Adipose tissue (tissue), 3 donors: ENCODE measurements around the gene MAGI2. TPM values are rescaled to one million over a fixed set of nuclear protein-coding genes. Genes with fewer than 3 reads are reported as not detected.
"Not testable (repeated sequence)": the region's sequence is repeated elsewhere in the genome, so short reads cannot be mapped to it uniquely, and the experiment has no call there.

Experiments
- H3K27ac ChIP-seq: one replicate; pipeline ENCODE4 v1.5.1; 2013; ENCODE audit warnings: low read depth, low read length
- WGBS, 3 donors: extraction: QIAGEN DNeasy Blood & Tissue Kit; methylation state at CpG; one replicate each; pipeline ENCODE4 v1.1.7; 2013; 5-methylcytosine and 5-hydroxymethylcytosine counted together
- polyA plus RNA-seq, 3 donors: library from polyadenylated mRNA; stranded (reverse); fragments of 200-250 nt; gene quantifications; one replicate each; pipeline ENCODE4 v1.2.3, GENCODE V29; 2013
- donor health status: healthy with polysubstance abuse.
- donor health status: Bipolar disorder and iron deficiency.
- donor health status: healthy.

Gene MAGI2
- polyA plus RNA-seq, 3 donors: 0.81 to 3.2 (median 2.2) TPM

DNA sequence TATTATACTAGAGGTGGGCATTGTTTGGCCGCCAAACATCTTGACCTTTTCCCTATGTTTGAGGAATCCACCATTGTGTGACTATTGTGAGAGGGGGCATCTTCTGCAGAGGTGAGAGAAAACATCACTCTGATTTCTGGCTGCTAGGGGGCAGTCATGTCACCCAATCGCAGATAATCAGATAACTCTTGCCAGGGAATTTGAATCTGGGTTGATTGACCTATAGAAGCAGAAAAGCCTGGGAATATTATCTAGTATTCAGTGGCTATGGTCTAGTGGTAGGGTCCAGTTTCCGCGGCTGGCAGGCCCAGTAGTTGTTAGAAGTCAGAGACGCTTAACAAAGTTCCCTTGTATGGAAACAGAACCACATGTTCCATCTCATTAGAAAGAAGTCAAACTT is 846.4 kb downstream of the MAGI2 start:
- no peak overlapping the region for H3K27ac ChIP-seq
- WGBS, 3 donors: 74 to 79% (median 77%) methylated on average over 5 of the region's 5 CpGs

DNA sequence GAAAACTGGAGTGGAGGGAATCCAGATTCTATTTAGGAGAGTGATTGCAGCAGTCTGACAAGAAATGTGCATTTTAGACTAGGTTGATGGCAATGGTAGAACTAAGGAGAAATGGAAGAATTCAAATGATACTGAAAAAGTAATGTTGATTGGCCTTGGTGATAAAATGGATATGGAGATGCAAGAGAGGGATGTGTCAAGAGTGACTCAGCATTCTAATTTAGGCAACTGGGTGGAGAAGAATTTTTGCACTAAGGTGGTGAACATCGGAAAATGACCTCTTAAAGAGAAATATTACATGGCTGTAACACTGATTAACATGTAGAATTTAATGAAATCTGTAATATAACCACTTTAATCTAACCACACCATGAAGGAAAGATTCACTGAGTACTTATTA is 848.3 kb downstream of the MAGI2 start:
- no peak overlapping the region for H3K27ac ChIP-seq
- WGBS, 3 donors: 76 to 84% (median 83%) methylated on average over 1 of the region's 1 CpG

DNA sequence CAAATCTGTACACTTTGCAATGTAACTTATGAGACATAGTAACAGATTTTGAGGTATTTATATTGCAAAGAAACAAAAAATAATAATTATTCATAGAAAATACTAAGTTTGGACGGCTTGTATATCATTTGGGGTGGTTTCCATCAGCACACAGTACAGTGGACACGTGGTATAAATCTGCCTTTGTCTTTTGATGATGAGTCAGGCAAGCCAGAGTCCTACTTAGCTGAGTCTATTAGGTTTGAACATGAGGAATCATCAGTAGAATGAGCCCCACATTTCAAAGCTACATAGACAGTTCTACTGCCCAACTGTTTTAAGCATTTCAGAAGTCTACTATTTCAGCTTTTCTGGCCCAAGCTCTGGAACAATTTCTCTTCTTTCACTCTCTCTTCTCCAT is 851.7 kb downstream of the MAGI2 start:
- 70 to 75% (median 74%) methylated on average over 2 of the region's 2 CpGs for WGBS, 3 donors
- H3K27ac ChIP-seq: no peak overlapping the region

DNA sequence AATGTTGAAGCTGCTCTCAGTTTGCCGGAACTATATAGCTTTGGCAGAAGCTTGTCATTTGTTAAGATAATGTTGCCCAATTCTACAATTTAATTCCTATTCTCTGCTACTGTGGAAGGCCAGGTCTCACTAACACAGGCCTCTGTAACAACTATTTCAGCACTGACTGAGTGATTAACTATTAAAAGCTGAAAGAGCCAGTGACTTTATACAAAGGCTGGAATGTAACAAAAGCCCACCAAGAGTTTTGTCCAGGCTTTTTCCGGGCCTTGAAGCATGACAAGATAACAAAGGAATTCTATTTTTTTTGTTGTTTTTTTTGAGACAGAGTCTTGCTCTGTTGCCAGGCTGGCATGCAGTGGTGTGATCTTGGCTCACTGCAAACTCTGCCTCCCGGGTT is 859.3 kb downstream of the MAGI2 start:
- H3K27ac ChIP-seq: no peak overlapping the region
- 71 to 77% (median 77%) methylated on average over 3 of the region's 3 CpGs for WGBS, 3 donors

DNA sequence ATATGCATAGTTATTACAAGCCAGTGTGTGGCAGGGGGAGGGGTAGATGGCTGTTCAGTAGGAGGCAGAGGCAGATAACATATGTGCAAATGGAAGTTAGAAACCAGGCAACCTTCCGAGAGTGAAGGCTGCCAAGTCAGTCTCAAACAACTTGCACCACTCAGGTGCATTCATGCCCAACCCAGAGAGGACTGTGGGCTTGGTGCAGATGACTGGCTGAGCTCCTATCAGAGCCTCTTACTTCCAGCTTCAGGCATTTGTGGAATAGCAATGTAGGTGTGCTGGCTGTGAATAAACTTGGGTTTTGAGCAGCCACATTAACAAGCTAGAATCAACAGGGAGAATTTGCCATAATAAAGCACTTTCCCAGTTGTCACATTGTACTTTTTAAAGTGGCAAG is 865.1 kb downstream of the MAGI2 start:
- no peak overlapping the region for H3K27ac ChIP-seq
- WGBS, 3 donors: 47 to 53% (median 47%) methylated on average over 1 of the region's 1 CpG

DNA sequence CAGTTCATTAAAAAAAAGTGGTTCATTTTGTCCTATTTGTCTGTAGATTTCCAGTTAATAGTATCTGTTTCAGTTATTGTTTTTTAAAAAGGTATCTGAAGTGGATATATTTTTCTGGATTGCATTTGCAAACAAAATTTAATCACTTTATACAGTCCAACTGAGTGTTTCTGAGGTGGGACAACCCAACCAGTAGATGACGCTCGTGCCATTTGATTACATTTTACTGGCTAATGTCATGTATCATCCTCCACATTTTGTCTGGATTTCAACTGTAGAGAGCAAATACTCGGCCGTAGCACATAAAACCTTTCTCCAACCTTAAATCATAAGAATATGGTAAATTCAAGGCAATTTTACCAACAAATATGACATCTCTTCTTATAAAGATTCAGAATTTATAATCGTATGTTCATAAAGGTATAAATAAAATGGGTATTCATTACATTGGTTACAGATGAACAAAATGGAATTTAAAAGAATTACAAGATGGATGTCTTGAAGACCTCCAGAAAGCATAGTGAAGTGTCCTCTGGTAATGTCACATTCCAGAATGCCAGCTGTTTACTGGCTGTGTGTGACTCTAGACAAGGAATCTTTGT is 865.9 kb downstream of the MAGI2 start:
- 76 to 83% (median 80%) methylated on average over 5 of the region's 5 CpGs for WGBS, 3 donors
- no peak overlapping the region for H3K27ac ChIP-seq

DNA sequence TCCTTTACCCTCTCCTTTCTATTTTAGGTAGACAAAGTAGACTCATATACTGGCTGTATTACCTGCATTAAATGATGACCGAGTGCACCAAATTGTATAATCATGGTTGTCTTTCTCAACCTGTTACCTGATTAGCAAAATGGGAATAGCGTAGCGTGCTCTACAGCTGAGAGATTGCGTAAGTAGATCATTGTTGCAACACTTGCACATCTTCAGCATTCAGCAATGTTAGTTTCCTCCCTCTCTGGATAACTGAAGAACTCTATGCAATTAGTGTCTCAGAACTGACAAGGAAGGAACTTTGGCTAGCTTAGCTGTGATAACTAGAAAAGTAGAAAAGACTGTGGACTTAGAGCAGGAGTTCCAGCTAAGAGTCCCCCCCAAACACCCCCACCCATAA is 867.5 kb downstream of the MAGI2 start:
- H3K27ac ChIP-seq: no peak overlapping the region
- 69 to 94% (median 69%) methylated on average over 4 of the region's 4 CpGs for WGBS, 3 donors

DNA sequence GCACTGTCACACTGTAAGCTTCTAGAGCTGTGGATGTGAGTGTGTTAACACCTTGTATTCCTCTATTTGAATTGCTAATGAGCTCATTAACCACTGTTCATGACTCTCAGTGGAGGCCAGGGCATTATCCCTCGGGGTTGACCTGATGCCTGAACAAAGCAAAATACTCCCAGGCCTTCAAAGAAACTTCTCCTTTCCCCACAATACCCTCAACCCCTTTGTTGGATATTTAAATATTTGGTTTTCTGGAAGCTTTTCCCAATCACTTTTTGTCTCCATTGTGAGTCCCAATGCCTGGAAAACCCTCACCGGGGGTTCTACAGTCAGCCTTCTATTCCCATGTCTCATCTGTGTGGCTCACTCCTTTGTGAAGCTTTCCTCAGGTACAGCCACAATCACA is 874.8 kb downstream of the MAGI2 start:
- no peak overlapping the region for H3K27ac ChIP-seq
- WGBS, 3 donors: 24 to 38% (median 35%) methylated on average over 2 of the region's 2 CpGs

DNA sequence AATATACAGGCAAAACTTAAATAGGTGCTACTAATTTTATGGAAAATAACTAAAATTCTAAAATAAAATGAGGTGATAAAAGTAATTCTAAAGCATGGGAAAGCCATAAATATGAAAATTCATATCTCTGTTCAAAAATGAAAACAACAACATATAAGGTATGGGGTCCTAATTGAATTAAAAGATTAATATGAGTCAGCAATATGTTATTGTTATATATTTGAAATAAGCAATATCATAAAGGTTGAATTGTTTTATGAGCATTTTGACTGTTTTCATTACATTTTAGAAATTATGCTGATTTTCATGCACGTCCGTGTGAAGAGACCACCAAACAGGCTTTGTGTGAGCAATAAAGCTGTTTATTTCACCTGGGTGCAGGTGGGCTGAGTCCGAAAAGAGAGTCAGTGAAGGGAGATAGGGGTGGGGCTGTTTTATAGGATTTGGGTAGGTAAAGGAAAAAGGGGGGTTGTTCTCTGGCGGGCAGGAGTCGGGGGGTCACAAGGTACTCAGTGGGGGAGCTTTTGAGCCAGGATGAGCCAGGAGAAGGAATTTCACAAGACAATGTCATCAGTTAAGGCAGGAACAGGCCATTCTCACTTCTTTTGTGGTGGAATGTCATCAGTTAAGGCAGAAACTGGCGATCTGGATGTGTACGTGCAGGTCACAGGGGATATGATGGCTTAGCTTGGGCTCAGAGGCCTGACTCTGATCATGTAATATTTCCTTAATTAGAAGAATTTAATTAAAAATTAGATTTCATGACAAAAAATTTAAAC is 876.1 kb downstream of the MAGI2 start:
- WGBS, 3 donors: 75 to 85% (median 80%) methylated on average over 6 to 7 of the region's 7 CpGs
- H3K27ac ChIP-seq: not testable (repeated sequence)

DNA sequence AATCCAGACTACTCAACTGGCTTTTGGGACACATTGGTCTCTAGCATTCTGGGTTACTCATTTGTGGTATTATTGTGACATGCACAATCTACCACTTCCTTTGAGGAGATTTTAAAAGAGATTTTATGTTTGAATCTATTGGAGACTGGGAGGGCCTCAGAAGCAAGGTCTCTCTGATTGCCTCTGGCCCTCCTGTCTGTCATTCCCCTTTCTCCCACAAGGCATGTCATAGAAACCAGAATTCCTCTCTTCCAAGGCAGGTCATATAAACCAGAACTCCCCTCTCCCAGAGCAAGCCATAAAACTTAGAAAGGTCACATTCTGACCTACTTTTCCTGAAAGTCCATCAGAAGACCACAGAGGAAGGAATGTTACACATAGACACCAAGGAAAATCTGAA is 877.2 kb downstream of the MAGI2 start:
- H3K27ac ChIP-seq: no peak overlapping the region

DNA sequence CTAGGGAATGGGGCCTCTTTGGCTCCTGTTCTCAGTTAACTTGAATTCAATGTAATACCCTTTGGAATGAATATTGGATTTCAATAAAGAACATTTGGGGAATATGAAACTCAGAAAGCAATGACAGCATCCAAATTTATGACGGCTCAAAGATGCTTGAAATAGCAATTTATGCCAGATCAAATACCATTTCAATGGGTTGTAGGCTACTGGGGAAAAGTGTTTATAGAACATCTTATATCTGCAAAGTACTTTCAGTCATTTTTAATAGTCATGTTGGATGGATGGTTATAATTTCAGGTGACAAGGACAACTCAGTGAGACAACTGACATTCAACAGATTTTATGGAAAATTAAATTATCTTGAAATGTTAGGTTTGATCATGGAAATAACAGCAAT is 882.2 kb downstream of the MAGI2 start:
- WGBS, 3 donors: 40 to 100% (median 86%) methylated on average over 1 of the region's 1 CpG
- no peak overlapping the region for H3K27ac ChIP-seq

DNA sequence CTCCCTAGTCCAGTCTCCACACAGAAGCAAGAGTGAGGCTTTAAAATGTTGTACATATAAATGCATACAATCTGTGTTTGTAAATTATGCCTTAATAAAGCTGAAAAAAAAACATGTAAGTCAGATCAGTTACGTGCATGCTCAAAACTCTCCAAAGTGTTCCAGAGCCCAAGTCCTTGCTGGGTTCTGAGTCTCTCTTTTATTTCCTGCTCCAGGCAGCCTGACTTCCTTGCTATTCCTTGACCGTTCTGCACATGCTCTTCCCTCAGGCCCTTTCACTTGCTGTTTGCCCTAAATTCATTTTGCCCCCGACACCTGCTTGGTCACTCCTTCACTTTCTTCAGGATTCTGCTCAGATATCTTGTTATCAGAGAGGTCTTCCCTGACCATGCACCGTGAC is 884.8 kb downstream of the MAGI2 start:
- 84 to 93% (median 85%) methylated on average over 4 of the region's 4 CpGs for WGBS, 3 donors
- no peak overlapping the region for H3K27ac ChIP-seq

DNA sequence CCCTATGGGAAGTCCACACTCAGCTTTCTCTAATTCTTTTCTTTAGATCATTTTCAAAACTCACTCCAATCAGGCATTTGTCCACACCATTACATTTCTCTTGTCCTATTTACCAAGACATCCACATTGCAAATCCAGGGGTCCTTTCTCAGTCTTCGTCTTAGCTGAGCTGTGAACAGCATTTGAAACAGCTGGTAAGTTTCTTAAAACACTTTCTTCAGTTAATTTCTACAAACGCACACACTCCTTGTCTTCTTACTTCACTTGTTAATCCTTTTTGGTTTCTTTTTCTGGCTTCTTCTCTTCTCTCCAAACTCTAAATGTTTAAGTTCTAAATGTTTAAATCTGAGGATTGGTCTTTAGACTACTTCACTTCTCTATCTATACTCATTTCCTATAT is 885.6 kb downstream of the MAGI2 start:
- no peak overlapping the region for H3K27ac ChIP-seq
- WGBS, 3 donors: 75 to 89% (median 83%) methylated on average over 2 of the region's 2 CpGs

DNA sequence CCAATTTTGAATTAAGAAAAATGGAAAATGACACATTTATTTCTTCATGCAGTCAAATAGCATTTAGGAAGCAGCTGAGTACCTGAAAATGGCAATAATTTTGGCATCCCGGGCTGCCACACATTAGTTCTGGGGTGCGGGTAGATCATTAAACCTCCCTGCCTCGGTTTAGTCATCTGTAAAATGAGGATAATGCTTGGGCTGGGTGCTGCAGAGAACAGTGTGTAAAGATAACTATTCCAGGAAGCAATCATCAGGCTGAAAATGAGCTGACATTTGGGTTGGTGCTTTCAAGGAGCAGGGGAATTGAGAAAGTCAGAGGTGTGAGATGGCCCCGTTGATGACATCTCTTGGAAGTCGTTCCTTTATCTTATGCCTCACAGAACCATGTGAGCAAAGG is 887.7 kb downstream of the MAGI2 start:
- 63 to 67% (median 67%) methylated on average over 5 of the region's 5 CpGs for WGBS, 3 donors
- H3K27ac ChIP-seq: no peak overlapping the region

DNA sequence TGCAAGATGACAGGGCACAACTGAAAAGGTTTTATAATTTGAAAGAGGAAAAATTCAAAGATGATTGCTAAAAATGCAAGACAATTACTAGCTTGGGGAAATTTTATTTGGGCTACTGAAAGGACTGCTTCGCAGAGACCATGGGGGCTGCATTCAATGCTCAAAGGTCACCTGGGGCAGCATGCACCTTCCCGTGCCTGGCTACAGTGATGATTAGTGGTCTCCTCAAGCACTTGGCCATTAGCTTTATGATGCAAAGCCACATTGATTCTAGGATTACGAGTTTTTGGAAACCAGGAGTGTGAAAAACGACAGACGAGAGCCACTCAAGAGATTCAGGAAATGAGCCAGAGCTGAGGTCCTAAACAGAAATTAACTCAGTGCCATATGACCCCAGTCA is 890.3 kb downstream of the MAGI2 start:
- WGBS, 3 donors: 49 to 64% (median 63%) methylated on average over 5 of the region's 5 CpGs
- H3K27ac ChIP-seq: no peak overlapping the region

DNA sequence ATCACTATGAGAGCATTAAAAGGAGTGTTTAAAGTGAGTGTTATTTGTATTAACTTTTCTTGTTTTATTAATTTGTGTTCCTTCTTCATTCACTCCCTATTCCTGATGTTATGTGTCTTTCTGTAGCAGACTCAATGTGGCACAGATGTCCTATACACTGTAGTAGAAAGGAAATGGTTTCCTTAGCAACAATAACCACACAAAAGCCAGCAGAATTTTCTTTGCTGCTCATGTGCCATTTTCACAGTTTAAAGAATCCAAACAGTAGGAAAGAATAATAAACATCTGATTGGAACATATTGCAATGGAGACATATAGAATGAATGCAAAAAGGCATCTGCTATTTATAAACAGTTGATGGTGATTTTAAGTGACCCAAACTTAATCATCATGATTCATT is 891.3 kb downstream of the MAGI2 start:
- no peak overlapping the region for H3K27ac ChIP-seq

DNA sequence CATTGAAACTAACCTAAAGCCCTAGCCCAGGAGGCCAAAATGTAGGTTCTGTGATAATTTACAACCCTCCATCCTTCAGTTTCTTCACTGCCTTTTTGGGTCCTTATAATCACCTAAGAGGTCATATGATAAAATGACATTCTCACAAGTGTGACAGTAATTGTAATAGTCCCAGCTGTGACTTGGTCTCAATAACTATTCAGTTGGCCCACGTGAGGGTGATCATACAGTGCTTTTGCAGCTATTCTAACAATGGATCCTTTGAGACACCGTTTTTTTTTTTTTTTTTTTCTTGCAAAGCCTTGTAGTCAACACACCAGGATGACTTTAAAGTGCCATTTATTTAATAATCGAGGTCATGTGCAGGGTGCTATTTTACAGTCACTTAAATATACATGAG is 894.9 kb downstream of the MAGI2 start:
- 39 to 66% (median 64%) methylated on average over 3 of the region's 3 CpGs for WGBS, 3 donors
- H3K27ac ChIP-seq: no peak overlapping the region

DNA sequence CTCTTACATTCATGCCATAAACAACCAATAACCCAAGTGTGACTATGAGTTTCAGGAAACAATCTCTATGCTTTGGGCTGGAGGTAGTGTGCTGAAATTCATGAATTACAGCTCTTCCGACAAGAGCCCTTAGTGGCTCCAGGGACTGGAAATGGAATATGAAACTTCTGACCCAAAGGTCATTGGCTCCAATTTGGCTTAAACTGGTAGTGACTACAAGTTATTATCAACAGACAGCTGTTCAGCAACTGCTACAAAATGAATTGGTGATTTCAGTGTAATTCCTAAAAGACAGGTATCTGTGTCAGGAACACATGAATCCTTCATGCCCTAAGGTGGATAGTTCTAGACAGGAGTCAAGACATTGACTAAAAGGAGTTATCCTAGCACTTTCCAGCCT is 909.5 kb downstream of the MAGI2 start:
- 57 to 68% (median 63%) methylated on average over 1 of the region's 1 CpG for WGBS, 3 donors
- H3K27ac ChIP-seq: no peak overlapping the region

DNA sequence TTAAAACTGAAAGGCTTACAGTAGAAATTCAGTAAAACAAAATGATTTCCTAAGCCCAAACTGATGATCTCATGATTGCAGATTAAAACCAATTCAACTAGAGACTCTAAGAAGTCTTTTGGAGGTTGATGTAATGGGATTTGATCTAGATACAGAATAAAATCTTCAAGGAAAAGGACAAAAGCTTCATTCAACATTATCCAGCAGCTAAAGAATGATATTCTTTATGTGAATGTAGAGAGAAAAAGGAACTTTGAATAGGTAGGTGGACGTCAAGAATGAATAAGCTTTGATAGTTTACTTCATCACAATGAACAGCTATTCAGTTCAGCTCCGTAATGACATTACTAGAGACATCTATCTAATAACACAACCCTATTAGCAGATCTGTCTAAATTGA is 910.5 kb downstream of the MAGI2 start:
- WGBS, 3 donors: 82 to 91% (median 83%) methylated on average over 2 of the region's 2 CpGs
- H3K27ac ChIP-seq: no peak overlapping the region

DNA sequence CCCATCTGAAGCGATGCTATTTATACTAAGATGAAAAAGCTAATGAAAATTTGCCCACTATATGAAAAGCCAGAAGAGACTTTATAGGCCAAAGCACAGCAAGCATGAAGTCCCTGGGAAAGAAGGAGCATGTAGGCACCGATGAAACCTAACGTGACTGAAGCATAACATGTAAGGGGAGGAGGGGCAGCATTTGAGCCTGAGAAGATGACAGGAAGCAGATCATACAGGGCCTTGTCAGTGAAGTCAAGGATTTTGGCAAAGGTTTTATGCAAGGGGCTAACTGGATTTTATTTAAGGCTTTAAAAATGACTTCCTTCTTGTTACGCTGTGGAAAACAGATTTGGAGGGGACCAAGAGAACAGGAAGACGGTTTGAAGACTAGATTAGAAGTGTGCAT is 910.9 kb downstream of the MAGI2 start:
- WGBS, 3 donors: 74 to 82% (median 78%) methylated on average over 5 of the region's 5 CpGs
- H3K27ac ChIP-seq: no peak overlapping the region
